ENCODE data around the gene RYR2. TPM values are rescaled to one million over a fixed set of nuclear protein-coding genes. Genes with fewer than 3 reads are reported as not detected.
"Not testable (repeated sequence)": the region's sequence is repeated elsewhere in the genome, so short reads cannot be mapped to it uniquely, and the experiment has no call there.

Gene RYR2
- total RNA-seq, 2 experiments from 2014 or later = not detected

- POLR2A ChIA-PET; H3K27ac Mint-ChIP-seq; H3K9me3 Mint-ChIP-seq; DNase-seq; H3K27me3 Mint-ChIP-seq; ATAC-seq (ENCODE audit: low read depth); H3K36me3 Mint-ChIP-seq; H3K4me3 Mint-ChIP-seq; H3K4me1 Mint-ChIP-seq: not testable (repeated sequence)
These were observed 801.5 kb downstream of the RYR2 start for GRCh38 chr1:237843516-237843915.

- Mint-ChIP-seq H3K27ac (no peak overlapping the region), H3K4me3 (no peak overlapping the region), H3K36me3 (no peaks in the 10 kb centered on the region), H3K4me1 (no peaks in the 10 kb centered on the region), H3K27me3 (no peaks in the 10 kb centered on the region), H3K9me3 (no peaks in the 10 kb centered on the region)
- DNase-seq (peak; percentile 32), ATAC-seq (ENCODE audit: low read depth) (no peak)
- POLR2A ChIA-PET = no interaction called here
These were observed 809.3 kb downstream of the RYR2 start for GRCh38 chr1:237851210-237851845.

DNA sequence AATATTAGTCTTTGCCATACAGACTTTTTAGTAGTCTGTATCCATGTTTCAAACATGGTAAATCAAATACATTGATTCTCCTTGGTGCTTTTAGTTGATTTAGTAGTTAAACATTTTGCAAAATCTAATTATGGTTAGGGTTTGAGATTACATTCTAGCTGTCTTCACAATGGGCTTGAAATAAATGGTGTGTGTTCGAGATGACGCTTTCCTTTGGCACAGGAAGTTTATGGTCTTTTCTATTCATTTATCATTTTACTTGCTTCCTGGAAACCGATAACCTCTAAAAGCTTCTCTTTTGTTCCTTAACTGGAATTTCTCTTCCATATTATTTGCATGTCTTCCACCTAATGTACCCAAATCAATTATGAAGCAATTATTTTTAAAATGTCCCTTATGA, 810.4 kb downstream of the RYR2 start:
- H3K36me3 Mint-ChIP-seq = no peaks in the 10 kb centered on the region
- ATAC-seq (ENCODE audit: low read depth) (no peak), DNase-seq (no peak)
- H3K27ac Mint-ChIP-seq = no peak overlapping the region
- H3K9me3 Mint-ChIP-seq = no peaks in the 10 kb centered on the region
- no peaks in the 10 kb centered on the region for H3K27me3 Mint-ChIP-seq
- no peaks in the 10 kb centered on the region for H3K4me1 Mint-ChIP-seq
- no peak overlapping the region for H3K4me3 Mint-ChIP-seq
- POLR2A ChIA-PET = no interaction called here

- POLR2A ChIA-PET = no interaction called here
- Mint-ChIP-seq H3K27me3 (no peaks in the 10 kb centered on the region), H3K9me3 (no peaks in the 10 kb centered on the region), H3K27ac (no peak overlapping the region), H3K36me3 (no peaks in the 10 kb centered on the region), H3K4me3 (no peak overlapping the region), H3K4me1 (no peaks in the 10 kb centered on the region)
- DNase-seq (no peak), ATAC-seq (ENCODE audit: low read depth) (no peak)
These were observed 815.5 kb downstream of the RYR2 start for GRCh38 chr1:237857455-237857854.

GRCh38 chr1:237858992-237859391, 817.0 kb downstream of the RYR2 start:
- no peak for ATAC-seq (ENCODE audit: low read depth)
- H3K27me3 Mint-ChIP-seq = no peaks in the 10 kb centered on the region
- H3K27ac Mint-ChIP-seq = no peak overlapping the region
- H3K9me3 Mint-ChIP-seq = no peaks in the 10 kb centered on the region
- POLR2A ChIA-PET = no interaction called here
- H3K4me3 Mint-ChIP-seq = no peak overlapping the region
- no peaks in the 10 kb centered on the region for H3K4me1 Mint-ChIP-seq
- no peak for DNase-seq
- H3K36me3 Mint-ChIP-seq = no peaks in the 10 kb centered on the region

- no peaks in the 10 kb centered on the region for H3K4me1 Mint-ChIP-seq
- POLR2A ChIA-PET = no interaction called here
- H3K36me3 Mint-ChIP-seq = no peaks in the 10 kb centered on the region
- no peak overlapping the region for H3K27ac Mint-ChIP-seq
- no peaks in the 10 kb centered on the region for H3K9me3 Mint-ChIP-seq
- no peak for DNase-seq
- no peaks in the 10 kb centered on the region for H3K27me3 Mint-ChIP-seq
- no peak for ATAC-seq (ENCODE audit: low read depth)
- H3K4me3 Mint-ChIP-seq = no peak overlapping the region
These were observed 820.0 kb downstream of the RYR2 start for GRCh38 chr1:237861944-237862343.

- H3K27ac Mint-ChIP-seq = no peak overlapping the region
- H3K4me1 Mint-ChIP-seq = no peaks in the 10 kb centered on the region
- no peak for ATAC-seq (ENCODE audit: low read depth)
- H3K9me3 Mint-ChIP-seq = no peaks in the 10 kb centered on the region
- POLR2A ChIA-PET = no interaction called here
- H3K4me3 Mint-ChIP-seq = no peak overlapping the region
- no peaks in the 10 kb centered on the region for H3K27me3 Mint-ChIP-seq
- no peaks in the 10 kb centered on the region for H3K36me3 Mint-ChIP-seq
- no peak for DNase-seq
These were observed 821.2 kb downstream of the RYR2 start for GRCh38 chr1:237863234-237863633.

DNA sequence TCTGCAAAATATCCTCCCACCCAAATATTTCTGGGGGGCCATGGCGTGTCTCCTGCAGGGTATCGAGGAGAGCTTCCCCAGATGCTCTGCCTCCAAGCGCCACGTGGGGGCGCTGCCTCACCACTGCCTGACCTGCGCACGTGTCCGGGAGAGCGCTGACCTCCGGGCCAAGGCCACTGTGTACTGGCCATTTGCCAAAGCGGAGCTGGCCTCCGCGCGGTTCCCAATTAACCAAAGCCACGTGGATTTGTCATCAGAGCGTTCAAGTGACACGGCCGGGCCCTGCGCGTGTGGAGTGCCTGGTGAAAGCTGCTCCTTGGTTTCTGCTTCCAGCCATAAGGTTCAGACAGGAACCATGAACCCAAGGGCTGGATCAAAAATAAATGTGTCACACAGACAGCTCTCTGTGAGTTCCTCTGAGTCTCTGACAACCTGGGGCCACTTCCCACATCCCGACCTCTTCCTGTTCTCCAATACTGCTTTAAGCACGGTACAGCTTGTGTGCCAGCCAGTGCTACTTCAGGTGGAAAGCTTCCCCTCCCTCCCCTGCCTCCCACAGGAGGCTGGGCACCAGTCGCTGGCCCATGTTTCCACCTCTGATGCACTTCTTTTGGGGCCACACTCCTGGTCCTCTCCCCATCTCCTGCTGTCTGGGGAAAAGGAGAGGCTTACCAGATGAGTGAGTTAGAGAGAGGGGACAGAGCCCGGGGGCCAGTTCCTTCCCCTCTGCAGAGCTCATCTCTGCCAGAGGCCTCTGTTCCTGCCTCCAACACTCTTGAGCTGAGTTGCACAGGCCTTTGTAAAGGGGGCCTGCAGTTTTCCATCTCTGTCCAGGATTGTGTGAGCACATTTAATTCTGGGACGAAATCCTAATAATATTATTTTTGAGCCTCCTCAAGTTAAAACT, 822.6 kb downstream of the RYR2 start:
- Mint-ChIP-seq H3K27me3 (no peaks in the 10 kb centered on the region), H3K9me3 (no peaks in the 10 kb centered on the region), H3K4me3 (peak overlapping the region; percentile 30), H3K27ac (no peak overlapping the region), H3K36me3 (no peaks in the 10 kb centered on the region), H3K4me1 (no peaks in the 10 kb centered on the region)
- DNase-seq (peak; percentile 35), ATAC-seq (ENCODE audit: low read depth) (no peak)
- POLR2A ChIA-PET = no interaction called here

DNA sequence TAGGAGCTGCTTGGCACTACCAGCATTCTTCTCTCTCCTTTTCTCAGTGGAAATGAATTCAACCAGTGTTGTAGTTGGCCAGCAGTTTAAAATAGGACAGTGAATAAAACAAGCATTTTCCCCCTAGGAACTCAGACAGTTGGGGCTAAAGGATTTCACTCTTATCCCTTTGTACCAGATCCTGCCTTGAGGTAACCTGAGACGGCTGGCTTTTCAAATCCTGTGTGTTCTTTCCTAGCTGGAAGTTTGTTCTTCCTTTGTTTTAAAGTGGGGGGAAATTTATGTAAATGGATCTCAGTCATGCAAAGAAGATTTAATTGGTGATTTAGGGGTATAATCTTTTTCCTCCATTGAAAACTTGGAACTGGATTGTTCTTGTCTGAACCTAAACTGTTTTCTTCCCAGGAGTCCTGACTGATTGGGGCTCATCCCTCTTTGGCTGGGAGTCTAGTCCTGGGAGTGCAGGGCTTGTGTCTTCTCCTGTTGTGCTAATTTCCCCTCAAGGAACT, 825.5 kb downstream of the RYR2 start:
- Mint-ChIP-seq H3K4me1 (no peaks in the 10 kb centered on the region), H3K9me3 (peaks cover 2% of the 10 kb centered on the region), H3K4me3 (no peak overlapping the region), H3K27ac (no peak overlapping the region), H3K27me3 (no peaks in the 10 kb centered on the region), H3K36me3 (no peaks in the 10 kb centered on the region)
- no peak for ATAC-seq (ENCODE audit: low read depth)
- DNase-seq = no peak
- POLR2A ChIA-PET = no interaction called here

DNA sequence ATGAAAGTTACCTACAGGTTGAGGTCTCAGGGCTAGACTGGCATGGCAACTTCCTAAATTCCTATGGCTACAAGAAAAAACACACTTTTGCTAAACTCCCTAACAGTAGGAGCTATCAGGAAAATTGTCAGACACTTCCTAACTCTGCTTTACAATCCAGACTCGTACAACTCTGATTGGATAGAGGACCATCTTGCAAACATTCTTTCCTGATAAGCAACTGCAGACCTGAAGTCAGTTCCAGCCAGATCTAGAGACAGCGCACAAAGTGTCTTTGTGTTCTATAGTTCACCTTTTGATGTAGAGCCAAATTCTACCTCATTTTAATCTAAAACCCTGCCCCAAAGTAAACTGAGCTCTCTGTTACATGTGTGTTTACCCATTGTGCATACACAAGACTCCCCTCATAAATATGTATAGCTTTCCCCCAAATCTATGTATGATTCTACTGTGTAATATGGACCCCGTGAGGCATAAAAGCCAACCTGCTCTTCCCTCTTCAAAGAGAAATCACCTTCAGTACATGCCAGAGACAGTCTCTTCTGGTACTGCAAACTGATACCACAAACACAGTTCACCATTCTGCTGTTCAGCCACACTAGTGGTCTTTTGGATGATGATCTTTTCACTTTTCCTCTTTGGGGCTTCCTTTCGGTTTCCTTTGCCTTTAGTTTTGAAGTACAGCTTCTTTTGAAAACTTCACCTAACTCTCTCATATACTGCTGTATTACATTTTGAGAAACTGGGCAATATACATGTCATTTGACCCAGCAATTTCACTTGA, 827.0 kb downstream of the RYR2 start:
- no peaks in the 10 kb centered on the region for H3K36me3 Mint-ChIP-seq
- H3K27me3 Mint-ChIP-seq = no peaks in the 10 kb centered on the region
- DNase-seq (no peak), ATAC-seq (ENCODE audit: low read depth) (no peak)
- no peak overlapping the region for H3K27ac Mint-ChIP-seq
- H3K4me3 Mint-ChIP-seq = no peak overlapping the region
- no peaks in the 10 kb centered on the region for H3K4me1 Mint-ChIP-seq
- POLR2A ChIA-PET = no interaction called here
- H3K9me3 Mint-ChIP-seq = peaks cover 2% of the 10 kb centered on the region

DNA sequence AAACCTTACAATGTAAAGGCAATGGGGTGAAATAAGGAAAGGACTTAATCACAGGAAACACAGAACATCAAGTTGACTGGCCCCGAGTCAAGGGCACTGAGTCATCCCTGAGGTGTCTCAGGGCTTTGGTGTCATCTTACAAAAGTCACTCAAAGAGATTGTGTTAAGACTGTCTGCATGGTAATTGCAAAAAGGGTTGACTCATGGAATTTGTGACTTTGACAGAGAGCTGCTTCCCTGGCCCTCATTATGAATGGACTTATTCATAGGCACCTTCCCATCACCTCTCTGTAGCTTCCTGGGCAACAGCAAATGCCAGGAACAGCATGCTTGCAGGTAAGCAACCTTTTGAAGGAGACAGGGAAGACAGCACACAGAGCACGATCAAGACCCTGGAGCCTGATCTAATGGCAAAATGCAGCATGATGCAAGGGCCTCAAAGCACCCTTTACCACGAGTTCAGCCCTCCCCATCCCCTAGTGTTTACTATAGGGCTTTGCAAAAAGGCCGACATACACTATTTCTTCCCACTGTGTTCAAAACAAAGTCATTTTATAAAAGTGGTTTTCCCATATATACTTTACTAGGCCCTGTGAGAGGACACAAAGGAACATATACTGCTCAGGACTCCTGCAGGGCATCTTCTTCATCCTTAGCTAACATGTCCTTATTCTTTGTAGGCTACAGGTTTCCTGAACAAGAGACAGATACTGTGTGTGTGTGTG, 831.7 kb downstream of the RYR2 start:
- Mint-ChIP-seq H3K27ac (no peak overlapping the region), H3K9me3 (peaks cover 4% of the 10 kb centered on the region), H3K4me1 (no peaks in the 10 kb centered on the region), H3K4me3 (no peak overlapping the region), H3K27me3 (no peaks in the 10 kb centered on the region), H3K36me3 (no peaks in the 10 kb centered on the region)
- no peak for ATAC-seq (ENCODE audit: low read depth)
- no peak for DNase-seq
- POLR2A ChIA-PET = no interaction called here

DNA sequence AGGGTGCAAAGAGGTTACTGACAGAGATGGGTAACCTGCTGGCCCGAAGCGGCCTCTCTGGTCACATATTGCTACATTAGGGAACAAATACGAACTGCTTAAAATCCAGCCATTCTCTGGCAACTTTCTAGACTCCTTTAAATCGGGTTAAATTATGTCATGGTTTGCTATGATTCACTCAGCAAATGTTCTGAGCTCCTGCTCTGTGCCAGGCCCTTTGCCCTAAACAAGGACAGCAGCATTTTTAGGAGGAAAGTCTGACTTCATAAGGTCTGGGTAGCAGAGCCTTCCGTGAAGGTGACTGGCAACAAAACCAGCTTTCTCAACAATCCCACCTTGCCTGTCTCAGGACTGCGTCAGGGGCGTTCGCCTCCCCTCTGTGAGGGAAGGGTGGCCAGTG, 833.3 kb downstream of the RYR2 start:
- H3K27ac Mint-ChIP-seq = no peak overlapping the region
- H3K9me3 Mint-ChIP-seq = peaks cover 2% of the 10 kb centered on the region
- no peaks in the 10 kb centered on the region for H3K4me1 Mint-ChIP-seq
- POLR2A ChIA-PET = no interaction called here
- DNase-seq (no peak), ATAC-seq (ENCODE audit: low read depth) (no peak)
- H3K4me3 Mint-ChIP-seq = no peak overlapping the region
- no peaks in the 10 kb centered on the region for H3K27me3 Mint-ChIP-seq
- H3K36me3 Mint-ChIP-seq = no peaks in the 10 kb centered on the region

- H3K27ac Mint-ChIP-seq = no peak overlapping the region
- H3K4me3 Mint-ChIP-seq = no peak overlapping the region
- ATAC-seq (ENCODE audit: low read depth) (no peak), DNase-seq (no peak)
- no peaks in the 10 kb centered on the region for H3K36me3 Mint-ChIP-seq
- H3K9me3 Mint-ChIP-seq = peaks cover 2% of the 10 kb centered on the region
- POLR2A ChIA-PET = no interaction called here
- H3K4me1 Mint-ChIP-seq = no peaks in the 10 kb centered on the region
- no peaks in the 10 kb centered on the region for H3K27me3 Mint-ChIP-seq
These were observed 835.6 kb downstream of the RYR2 start for GRCh38 chr1:237877631-237878030.

Measured in activated naive CD8-positive, alpha-beta T cell treated with anti-CD3 and anti-CD28 coated beads, Interleukin-2, amount 10 ng/mL, durations not matched to agents 7 days and 5 days (primary cell).